Hematopoietic multipotent progenitor cell treated with erythropoietin and hydrocortisone succinate and interleukin-3 and kit ligand, for 6 days (in vitro differentiated cells): ENCODE results near the gene DNAJC11.
"Not testable (repeated sequence)": the region's sequence is repeated elsewhere in the genome, so short reads cannot be mapped to it uniquely, and the experiment has no call there.

Source experiments
- DNase-seq: peaks from one replicate; pipeline ENCODE4 v3.0.0-alpha.2; 2015

Gene DNAJC11

GRCh38 chr1:6622396-6623152, 79.0 kb downstream of the DNAJC11 start:
- no peak for DNase-seq

GRCh38 chr1:6621429-6622391, 79.9 kb downstream of the DNAJC11 start:
- DNase-seq = no peak

GRCh38 chr1:6619045-6619444, 82.6 kb downstream of the DNAJC11 start:
- no peak for DNase-seq

- DNase-seq = no peak
Measured at GRCh38 chr1:6614929-6615785, 86.5 kb downstream of the DNAJC11 start.

- peak; percentile 63 for DNase-seq
Measured at GRCh38 chr1:6614019-6614928, 87.3 kb downstream of the DNAJC11 start.

- peak; percentile 99 for DNase-seq
Measured at GRCh38 chr1:6613361-6614018, 88.1 kb downstream of the DNAJC11 start, which contains the start of gene PHF13. Gene PHF13, plus strand, starts transcription at chr1:6613731. Its CDS starts 336 bp downstream, at chr1:6614067.

GRCh38 chr1:6612641-6613360, 88.8 kb downstream of the DNAJC11 start:
- peak; percentile 59 for DNase-seq

- DNase-seq = peak; percentile 48
Measured at GRCh38 chr1:6603915-6604558, 97.6 kb downstream of the DNAJC11 start.

GRCh38 chr1:6603238-6603914, 98.2 kb downstream of the DNAJC11 start:
- DNase-seq = peak; percentile 83

- DNase-seq = peak; percentile 95
Measured at GRCh38 chr1:6602669-6603237, 98.9 kb downstream of the DNAJC11 start, which contains the start of gene KLHL21. Gene KLHL21, minus strand, starts transcription at chr1:6602869. Its CDS starts 52 bp downstream, at chr1:6602817.

GRCh38 chr1:6601923-6602668, 99.5 kb downstream of the DNAJC11 start:
- peak; percentile 53 for DNase-seq

- peak; percentile 99 for DNase-seq
Measured at GRCh38 chr1:6601049-6601922, 100.3 kb downstream of the DNAJC11 start.

GRCh38 chr1:6600410-6601048, 101.1 kb downstream of the DNAJC11 start:
- DNase-seq = no peak

- DNase-seq = not testable (repeated sequence)
Measured at GRCh38 chr1:6599991-6600390, 101.6 kb downstream of the DNAJC11 start.

GRCh38 chr1:6599141-6599975, 102.3 kb downstream of the DNAJC11 start:
- DNase-seq = peak; percentile 78
